ENCODE results near the gene SNCAIP. TPM values are rescaled to one million over a fixed set of nuclear protein-coding genes. Genes with fewer than 3 reads are reported as not detected.

SNCAIP gene
- total RNA-seq, 1 donor from 2014 or later: 6.7 TPM

DNA sequence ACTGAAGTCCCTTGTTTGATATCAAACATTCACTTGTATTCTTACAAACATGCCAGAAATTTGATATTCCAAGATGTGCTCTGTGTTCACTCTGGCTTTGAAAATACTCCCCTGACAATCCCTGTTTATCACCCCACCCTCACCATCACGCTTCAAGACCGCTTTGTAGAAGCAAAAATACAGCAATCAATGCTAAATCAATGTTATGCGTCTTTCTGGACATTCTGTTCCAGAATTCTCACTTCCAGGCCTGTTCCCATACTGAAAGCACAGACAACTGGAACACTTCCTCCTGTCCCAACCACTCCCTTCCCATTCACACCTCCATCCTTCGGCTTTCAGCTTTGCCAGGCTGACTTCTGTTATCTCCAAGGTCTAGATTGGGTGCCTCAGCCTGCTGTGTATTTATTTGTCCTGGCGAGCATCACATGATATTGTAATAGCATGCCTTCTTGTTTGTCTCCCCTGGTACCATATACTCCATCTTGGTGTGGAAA, 72.8 kb downstream of the SNCAIP start:
- H3K4me3 Mint-ChIP-seq (ENCODE audit: unreplicated experiment): no peak overlapping the region
- H3K36me3 Mint-ChIP-seq (ENCODE audit: unreplicated experiment): no peaks in the 10 kb centered on the region
- peaks cover 2% of the 10 kb centered on the region for H3K4me1 Mint-ChIP-seq (ENCODE audit: low read depth, unreplicated experiment)
- peaks cover 1% of the 10 kb centered on the region for H3K9me3 Mint-ChIP-seq (ENCODE audit: unreplicated experiment)
- H3K27ac Mint-ChIP-seq (ENCODE audit: unreplicated experiment): no peak overlapping the region
- no peak for DNase-seq
- TF ChIP-seq, protein P1, sequence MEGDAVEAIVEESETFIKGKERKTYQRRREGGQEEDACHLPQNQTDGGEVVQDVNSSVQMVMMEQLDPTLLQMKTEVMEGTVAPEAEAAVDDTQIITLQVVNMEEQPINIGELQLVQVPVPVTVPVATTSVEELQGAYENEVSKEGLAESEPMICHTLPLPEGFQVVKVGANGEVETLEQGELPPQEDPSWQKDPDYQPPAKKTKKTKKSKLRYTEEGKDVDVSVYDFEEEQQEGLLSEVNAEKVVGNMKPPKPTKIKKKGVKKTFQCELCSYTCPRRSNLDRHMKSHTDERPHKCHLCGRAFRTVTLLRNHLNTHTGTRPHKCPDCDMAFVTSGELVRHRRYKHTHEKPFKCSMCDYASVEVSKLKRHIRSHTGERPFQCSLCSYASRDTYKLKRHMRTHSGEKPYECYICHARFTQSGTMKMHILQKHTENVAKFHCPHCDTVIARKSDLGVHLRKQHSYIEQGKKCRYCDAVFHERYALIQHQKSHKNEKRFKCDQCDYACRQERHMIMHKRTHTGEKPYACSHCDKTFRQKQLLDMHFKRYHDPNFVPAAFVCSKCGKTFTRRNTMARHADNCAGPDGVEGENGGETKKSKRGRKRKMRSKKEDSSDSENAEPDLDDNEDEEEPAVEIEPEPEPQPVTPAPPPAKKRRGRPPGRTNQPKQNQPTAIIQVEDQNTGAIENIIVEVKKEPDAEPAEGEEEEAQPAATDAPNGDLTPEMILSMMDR (IDR thresholded peaks at IDR 0.05; ENCODE audit: partially characterized antibody, unreplicated experiment): no peak
- peaks cover 6% of the 10 kb centered on the region for H3K27me3 Mint-ChIP-seq (ENCODE audit: unreplicated experiment)

DNA sequence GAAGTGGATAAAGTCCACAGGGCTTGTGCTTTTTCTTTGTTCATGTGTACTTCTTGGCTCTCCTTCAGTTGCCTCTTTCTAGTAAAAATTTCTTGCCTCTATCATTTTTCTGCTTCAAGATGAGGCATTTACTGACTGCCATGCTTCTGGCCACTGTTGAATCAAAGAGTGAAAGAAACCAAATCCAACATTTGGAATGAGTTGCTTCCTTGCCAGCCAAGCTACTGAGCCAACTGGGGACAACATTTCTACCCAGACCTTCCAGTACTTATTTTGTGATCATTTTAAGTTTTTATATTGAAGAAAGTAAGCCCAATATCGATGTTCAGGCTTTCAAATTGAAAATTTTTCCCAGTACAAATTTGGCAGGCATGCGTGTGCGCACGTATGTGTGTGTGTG, 73.2 kb downstream of the SNCAIP start:
- no peak for DNase-seq
- H3K27me3 Mint-ChIP-seq (ENCODE audit: unreplicated experiment): peaks cover 6% of the 10 kb centered on the region
- H3K27ac Mint-ChIP-seq (ENCODE audit: unreplicated experiment): no peak overlapping the region
- peaks cover 1% of the 10 kb centered on the region for H3K9me3 Mint-ChIP-seq (ENCODE audit: unreplicated experiment)
- no peaks in the 10 kb centered on the region for H3K36me3 Mint-ChIP-seq (ENCODE audit: unreplicated experiment)
- TF ChIP-seq, protein P1 (IDR thresholded peaks at IDR 0.05; ENCODE audit: partially characterized antibody, unreplicated experiment): no peak
- peaks cover 2% of the 10 kb centered on the region for H3K4me1 Mint-ChIP-seq (ENCODE audit: low read depth, unreplicated experiment)
- H3K4me3 Mint-ChIP-seq (ENCODE audit: unreplicated experiment): no peak overlapping the region

DNA sequence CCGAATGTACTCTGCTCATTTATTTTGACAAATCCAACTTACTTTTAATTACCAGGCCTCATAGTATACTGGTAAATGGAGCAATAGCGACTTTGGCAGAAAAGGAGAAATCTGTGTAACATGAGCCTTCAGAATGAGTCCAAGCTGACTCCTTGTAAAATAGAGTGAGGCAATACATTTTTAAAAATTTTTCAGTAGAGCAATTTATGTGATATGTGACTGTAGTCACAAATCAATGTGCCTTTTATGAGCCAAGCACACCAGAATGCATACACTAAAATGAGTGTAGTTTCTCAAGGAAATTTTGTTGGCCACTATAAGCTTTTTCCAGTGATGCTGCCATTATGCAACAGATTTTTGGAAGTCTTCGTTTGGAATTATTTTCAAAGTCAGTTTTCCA, 73.8 kb downstream of the SNCAIP start:
- peaks cover 2% of the 10 kb centered on the region for H3K4me1 Mint-ChIP-seq (ENCODE audit: low read depth, unreplicated experiment)
- DNase-seq: no peak
- TF ChIP-seq, protein P1 (IDR thresholded peaks at IDR 0.05; ENCODE audit: partially characterized antibody, unreplicated experiment): no peak
- H3K4me3 Mint-ChIP-seq (ENCODE audit: unreplicated experiment): no peak overlapping the region
- H3K27ac Mint-ChIP-seq (ENCODE audit: unreplicated experiment): no peak overlapping the region
- H3K9me3 Mint-ChIP-seq (ENCODE audit: unreplicated experiment): peaks cover 1% of the 10 kb centered on the region
- H3K36me3 Mint-ChIP-seq (ENCODE audit: unreplicated experiment): no peaks in the 10 kb centered on the region
- H3K27me3 Mint-ChIP-seq (ENCODE audit: unreplicated experiment): peaks cover 6% of the 10 kb centered on the region

DNA sequence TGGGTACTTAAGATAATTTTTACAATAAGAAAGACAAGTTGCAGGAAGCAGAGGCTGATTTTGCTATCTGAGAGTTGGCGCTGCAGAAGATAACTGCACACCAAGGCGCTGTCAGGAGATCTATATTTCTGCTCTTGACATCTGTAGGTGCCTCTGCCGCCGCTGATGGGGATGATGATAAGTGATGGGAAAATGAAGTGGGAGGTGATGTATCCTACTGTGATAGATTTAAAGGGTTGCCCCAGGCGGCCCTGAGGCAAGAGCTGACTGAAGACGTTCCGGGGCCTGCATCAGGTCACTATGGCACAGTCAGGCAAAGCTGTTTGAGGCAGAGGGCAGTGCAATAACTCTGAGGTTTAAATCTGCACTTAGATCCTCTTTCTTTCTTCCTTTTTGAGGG, 78.1 kb downstream of the SNCAIP start:
- peaks cover 6% of the 10 kb centered on the region for H3K27me3 Mint-ChIP-seq (ENCODE audit: unreplicated experiment)
- H3K9me3 Mint-ChIP-seq (ENCODE audit: unreplicated experiment): no peaks in the 10 kb centered on the region
- H3K27ac Mint-ChIP-seq (ENCODE audit: unreplicated experiment): no peak overlapping the region
- TF ChIP-seq, protein P1 (IDR thresholded peaks at IDR 0.05; ENCODE audit: partially characterized antibody, unreplicated experiment): no peak
- H3K4me1 Mint-ChIP-seq (ENCODE audit: low read depth, unreplicated experiment): no peaks in the 10 kb centered on the region
- peak; percentile 15 for DNase-seq
- no peak overlapping the region for H3K4me3 Mint-ChIP-seq (ENCODE audit: unreplicated experiment)
- no peaks in the 10 kb centered on the region for H3K36me3 Mint-ChIP-seq (ENCODE audit: unreplicated experiment)

DNA sequence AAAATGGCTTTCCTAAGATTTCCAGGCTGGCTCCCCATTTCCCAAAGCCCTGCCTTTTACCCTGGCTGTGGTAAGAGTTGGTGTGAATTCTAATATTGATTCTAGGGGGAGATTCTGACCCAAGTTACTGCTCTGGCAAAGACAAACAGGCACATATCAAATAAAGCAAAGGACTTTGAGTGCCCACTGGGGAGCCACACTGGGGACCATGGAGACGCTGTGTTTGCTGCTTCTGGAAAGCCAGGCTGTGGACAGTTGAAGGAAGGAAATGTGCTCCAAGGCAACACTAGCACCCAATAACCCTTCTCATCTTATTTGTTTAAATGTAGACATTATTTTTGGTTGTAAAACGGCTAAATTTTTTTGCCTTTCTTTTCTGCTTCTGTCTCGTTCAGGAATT, 78.7 kb downstream of the SNCAIP start:
- Mint-ChIP-seq H3K4me1 (ENCODE audit: low read depth, unreplicated experiment) (no peaks in the 10 kb centered on the region), H3K27me3 (ENCODE audit: unreplicated experiment) (peaks cover 6% of the 10 kb centered on the region), H3K27ac (ENCODE audit: unreplicated experiment) (no peak overlapping the region), H3K4me3 (ENCODE audit: unreplicated experiment) (no peak overlapping the region), H3K9me3 (ENCODE audit: unreplicated experiment) (no peaks in the 10 kb centered on the region), H3K36me3 (ENCODE audit: unreplicated experiment) (no peaks in the 10 kb centered on the region)
- no peak for DNase-seq
- TF ChIP-seq, protein P1 (IDR thresholded peaks at IDR 0.05; ENCODE audit: partially characterized antibody, unreplicated experiment): no peak

Measured in glutamatergic neuron (in vitro differentiated cells).